NCI-H128 (cell line): ENCODE results near the gene SMCO2.

Experiments used
- DNase-seq: peaks from one replicate; lab custom pipeline; 2025; ENCODE audit not compliant: unreplicated experiment; lab: John Stamatoyannopoulos, UW

Gene SMCO2

DNA sequence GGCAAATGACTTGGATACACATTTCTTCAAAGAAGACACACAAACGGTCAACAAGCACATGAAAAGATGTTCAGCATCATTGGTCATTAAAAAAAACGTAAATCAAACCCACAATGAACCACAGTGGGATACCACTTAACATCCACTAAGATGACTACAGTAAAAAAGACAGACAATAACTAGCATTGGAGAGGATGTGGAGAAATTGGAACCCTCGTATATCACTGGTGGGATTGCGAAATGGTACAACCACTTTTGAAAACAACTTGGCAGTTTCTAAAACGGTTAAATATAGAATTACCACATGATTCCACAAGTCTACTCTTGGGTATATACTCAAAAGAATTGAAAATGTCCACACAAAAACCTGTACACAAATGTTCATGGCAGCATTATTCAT lies 52.2 kb downstream of the SMCO2 start:
- no peak for DNase-seq

DNA sequence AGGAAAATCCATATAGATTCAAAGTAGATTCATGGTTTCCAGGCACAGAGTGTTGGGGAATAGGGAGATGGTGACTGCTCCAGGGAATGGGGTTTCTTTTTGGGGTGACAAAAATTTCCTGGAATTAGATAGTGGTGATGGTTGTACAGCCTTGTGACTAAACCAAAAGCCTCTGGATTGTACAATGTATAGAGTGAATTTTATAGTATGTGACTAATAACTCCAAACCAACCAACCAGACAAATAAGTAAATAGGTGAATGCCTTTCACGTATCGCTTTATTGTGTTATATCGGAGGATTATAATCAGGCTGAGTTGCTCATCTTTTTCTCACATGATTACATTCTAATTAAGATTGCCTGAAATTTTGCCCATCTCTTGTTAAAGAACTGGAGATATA lies 52.8 kb downstream of the SMCO2 start:
- DNase-seq: no peak

DNA sequence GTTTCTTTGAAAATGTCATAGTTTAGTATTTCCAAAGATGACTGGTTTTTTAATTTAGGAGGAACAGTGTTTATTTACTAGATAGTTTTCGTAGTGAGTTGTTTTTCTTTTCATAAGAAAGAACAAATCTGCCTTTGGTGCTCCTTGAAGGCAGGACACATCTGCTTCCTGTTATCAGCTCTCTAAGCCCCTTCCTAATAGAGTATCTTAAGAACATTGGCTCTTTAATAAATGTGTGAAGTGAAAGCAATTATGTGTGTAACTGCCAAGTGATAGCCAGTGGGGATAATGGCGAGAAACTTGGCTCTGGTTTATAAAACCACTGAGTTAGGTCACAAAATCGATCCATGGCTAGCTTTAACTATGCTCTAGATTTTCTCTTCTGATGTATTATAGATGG lies 54.0 kb downstream of the SMCO2 start:
- no peak for DNase-seq

DNA sequence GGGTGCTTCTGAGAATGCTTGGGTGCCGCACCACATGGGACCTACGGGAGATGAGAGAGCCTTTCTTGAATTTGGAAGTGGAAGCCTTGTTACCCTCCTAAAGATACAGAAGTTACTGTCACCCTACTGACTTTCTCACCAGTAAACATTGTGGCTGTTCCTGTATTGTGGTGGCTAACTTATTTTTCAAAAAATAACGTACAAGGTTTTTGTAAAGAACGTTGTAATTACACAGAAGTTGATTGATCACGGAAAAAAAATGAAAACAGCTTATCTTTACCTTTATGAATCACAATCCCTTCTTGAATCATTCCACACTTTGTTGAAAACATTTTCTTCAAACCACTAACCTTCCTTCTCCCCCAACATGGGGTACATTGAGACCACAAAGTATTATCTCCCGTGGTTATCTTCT lies 55.5 kb downstream of the SMCO2 start:
- no peak for DNase-seq

DNA sequence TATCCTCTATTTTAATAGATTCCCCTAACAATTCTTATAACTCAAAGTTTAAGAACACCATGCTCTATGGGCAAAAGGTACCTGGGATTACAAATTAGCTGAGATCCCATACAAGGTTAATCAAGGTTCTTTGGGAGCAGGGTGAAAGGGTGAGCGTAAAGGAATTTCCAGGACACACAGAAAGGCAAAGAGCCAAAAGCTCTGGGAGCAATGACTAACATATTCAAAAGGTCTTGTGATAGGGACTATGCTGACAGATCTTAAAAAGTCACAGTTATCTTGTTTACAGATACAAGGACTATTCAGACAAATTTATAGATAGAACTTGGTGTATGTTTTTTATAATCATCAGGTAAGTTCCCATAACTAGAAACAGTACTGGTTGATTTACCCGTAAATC lies 58.0 kb downstream of the SMCO2 start:
- no peak for DNase-seq

DNA sequence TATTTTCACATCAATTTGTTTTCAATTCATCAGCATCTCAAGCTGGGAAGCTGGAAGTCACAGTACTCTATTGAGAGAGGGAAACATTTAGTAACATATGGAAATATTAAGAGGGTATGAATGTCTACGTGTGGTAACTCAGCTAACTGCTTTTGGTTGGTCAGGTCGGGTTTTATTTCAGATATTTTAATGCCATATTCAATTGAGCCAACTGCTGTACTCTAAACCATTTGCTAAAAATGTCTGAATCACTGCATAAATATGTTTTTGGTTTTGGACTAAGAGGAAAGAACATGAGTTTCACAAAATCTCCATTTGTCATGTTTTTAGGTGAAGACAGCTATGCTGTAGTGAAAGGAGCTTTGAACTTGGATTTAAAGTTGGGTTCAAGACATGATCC lies 58.6 kb downstream of the SMCO2 start:
- no peak for DNase-seq

DNA sequence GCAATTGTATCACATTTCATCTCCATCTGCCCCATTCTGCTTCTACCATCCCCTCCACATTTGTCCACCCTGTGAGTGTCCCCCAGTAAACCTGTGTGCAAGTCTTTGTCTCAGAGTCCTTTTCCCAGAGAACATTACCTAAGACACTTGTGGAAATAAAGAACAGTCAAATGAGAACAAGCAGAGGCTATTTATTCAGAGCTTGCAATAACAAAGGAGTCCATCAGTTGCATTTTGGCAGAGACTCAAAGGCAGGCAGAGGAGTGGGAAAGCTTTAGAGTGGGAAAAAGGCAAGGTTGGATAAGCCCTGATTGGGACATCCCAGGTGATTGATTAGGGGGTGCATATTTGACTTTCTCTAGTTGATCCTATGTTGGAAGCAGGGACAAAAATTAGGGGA lies 59.2 kb downstream of the SMCO2 start:
- no peak for DNase-seq

DNA sequence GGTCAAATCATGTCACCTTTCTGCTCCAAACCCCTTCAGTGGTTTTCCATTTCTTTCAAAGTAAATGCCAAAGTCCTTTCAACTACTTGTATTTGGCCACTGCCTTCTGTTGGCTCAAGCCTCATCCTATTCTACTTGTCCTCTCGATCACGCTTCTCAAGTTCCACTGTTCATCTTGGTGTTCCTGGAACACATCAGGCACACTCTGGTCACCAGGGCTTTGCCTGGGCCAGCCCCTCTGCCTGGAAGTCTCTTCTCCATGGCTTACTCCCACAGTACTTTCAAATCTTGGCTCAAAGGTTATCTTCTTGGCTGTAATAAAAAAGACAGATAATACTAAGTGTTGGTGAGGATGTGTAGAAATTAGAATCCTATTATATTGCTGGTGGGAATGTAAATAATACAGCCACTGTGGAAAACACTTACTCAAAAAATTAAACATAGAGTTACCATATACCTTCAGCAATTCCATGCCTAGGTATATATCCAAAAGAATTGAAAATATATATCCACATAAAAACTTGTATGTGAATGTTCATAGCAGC lies 60.2 kb downstream of the SMCO2 start:
- no peak for DNase-seq

DNA sequence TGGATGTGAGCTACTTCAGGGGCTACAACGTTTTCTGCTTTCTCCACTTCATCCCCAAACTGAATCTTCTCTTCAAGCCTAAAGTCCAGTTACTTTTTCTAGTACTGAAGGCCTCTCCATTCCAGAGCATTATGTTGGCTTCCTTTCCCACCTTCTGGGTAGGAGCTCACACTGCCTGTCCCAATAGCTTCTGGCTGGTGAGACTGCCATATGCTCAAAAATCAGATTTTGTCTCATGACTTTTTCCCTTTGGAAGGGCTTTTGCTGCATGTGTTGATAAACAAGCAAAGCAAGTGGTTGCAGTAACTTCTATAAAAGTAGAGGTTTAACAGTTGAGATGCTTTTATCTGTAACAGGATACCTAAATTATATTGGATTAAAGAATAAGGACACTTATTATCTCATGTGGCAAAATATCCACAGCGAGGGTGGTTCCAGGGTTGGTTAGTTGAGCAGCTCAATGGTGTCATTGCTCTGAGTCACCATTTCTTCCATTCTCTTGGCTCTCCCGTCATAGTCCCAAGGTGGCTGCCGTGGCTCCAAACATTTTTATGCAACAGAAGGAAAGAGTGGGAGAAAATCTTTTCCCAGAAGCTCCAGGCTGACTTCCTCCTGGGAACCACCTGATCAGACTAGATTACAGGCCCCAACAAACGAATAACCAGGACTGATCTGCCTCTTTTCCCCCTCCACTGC lies 62.3 kb downstream of the SMCO2 start:
- DNase-seq: no peak

DNA sequence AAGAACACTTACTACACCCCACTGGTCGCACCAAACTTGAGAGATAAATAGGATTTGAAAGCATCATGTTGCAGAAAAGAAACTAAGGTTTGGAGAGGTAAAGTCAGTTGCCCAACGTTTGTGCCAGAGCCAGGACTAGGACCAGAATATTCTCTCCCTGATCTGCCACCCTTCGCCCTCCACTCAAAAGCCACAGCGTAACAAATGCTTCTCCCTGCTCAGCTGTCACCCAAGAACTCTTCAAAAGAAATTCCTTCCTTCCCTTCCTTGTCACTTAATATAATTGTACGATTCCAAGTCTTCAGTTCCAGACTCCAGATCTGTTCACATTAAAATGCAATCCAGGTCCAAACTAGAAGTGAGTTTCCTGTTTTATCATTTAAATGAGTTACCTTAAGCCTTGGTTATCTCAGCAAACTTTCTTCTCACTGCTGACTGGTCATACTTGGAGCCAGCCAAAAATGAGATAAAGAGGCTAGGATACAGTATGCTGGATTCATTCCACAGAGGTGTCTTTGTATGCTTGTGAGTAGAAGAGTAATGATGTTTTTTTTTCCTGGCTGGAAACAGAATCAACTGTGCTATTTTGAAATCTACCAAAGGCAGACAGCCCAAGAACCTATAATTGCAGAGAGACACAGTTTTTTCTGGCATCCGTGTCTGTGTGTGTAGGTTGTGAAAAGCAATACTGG lies 64.6 kb downstream of the SMCO2 start:
- no peak for DNase-seq

DNA sequence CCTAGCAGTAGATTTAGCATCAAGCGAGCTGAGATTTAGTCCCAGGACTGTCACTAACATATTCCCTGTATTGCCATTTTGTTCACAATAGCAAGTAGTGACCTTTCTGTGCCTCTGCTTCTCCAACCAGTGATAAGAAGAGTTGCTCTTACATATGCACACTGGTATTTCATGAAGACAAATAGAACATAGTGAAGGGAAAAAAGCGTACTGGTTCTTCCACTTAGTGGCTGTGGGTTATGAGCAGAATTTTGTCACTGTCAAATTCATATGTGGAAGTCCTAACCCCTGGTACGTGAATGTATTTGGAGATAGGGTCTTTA lies 65.1 kb downstream of the SMCO2 start:
- no peak for DNase-seq

DNA sequence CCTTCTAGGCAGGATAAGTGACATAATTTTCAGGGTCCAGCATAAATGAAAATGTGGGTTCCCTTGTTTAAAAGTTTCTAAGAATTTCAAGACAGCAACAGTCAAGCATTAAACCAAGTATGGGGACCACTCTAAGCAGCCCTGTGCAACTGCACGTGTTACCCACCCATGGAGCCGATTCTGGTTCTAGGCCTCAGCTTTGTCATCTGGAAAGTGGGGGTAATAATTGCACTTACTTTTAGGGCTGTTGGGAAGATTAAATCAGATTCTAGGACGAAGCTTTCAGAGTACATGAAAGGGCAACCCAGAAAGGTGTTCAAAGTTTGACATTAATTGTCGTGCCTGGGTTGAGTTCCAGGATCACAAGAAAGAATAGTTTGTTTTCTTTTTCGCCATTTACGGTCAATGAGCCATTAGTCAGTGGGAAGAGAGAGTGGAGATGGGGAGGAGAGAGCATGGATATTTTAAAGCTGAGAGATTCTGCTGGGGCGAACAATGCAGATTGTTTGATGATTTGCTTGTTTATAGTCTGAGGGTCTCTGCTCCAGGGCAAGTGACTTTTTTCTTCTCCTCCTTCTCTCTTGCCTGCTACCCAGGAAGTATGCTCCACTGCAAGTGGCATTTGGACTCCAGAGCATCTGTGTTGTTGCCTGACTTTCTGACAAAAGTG lies 66.8 kb downstream of the SMCO2 start:
- DNase-seq: no peak

DNA sequence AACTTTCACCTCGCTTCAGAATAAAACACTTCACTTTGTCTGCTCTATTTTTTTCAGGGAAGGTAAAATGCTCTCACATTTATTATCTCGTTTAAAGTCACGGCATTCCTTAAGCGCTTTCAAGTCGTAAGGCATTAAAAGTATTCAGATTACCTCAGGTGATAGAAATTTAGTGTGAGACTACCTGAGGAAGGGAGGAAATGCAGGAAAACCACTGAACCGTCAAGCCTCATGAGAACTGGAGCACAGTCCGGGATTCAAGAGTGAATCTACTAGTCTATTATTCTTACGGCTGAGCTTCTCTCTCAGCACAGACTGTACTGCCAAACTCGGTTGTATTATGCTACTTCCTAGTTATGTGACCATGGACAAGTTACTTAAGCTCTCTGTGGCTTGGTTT lies 69.1 kb downstream of the SMCO2 start:
- no peak for DNase-seq

DNA sequence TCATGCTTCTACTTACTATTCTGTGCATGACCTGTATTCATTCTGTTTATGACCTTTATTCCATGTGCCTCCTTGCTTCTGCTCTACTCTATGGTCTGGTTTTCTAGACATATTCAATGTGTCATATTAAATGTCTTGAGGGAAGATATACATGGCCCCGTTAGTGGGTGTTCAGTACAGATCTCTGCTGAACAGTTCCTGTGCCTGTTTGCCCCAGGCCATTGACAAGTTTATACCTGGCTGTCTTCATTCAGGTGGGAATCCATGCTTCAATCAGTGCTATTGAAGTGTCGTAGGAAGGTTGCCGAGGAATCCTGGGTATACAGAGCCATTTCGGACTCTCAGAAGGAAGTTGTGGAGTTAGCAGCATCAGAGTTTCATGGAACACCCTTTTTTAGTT lies 70.1 kb downstream of the SMCO2 start:
- no peak for DNase-seq

DNA sequence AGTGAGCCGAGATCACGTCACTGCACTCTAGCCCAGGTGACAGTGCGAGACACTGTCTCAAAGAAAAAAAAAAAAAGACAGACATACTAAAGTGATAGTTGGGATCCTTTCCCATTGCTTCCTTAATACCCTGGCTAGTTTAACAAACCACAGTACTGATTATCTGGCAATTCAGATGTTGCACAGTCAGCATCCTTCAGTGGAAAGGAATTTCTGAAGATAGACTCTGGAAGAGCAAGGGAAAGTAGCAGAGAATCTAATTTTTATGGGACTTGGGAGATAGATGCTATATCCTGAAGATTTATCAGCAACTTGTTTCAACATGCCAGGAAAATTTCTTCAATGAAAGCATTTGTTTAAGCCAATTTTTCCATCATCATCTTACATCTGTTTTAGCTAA lies 71.0 kb downstream of the SMCO2 start:
- DNase-seq: no peak

DNA sequence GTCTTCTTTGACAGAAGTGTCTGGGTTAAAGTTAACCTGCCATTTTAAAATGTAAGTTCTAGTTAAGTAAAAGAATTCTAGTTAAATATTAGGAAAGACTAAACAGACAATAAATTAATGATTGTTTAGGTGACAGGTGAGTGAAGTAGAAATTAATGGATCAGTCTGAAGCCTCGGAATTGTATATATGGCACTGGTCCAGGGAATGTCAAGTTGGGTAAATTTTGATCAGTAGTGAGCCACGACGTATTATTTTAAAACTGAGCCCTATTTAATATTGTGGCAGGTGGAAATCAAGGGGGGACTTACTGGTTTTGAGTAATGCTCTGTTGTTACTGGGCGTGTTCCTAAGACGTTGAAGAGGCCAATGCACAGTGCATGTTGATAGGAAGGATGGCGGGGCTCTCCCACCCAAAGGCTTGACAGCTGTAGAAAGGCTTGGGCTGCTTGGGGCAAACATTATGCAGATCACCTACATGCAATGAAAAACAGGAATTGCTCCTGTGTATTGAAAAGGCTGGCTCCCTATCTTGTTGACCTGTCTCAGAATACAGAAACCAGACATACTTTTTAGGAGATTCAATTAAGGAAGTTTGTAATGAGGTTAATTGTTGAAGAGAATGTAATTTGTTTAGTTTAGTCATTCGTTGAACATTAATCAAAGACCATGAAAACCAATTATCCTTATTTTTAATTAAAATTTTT lies 71.6 kb downstream of the SMCO2 start:
- no peak for DNase-seq

DNA sequence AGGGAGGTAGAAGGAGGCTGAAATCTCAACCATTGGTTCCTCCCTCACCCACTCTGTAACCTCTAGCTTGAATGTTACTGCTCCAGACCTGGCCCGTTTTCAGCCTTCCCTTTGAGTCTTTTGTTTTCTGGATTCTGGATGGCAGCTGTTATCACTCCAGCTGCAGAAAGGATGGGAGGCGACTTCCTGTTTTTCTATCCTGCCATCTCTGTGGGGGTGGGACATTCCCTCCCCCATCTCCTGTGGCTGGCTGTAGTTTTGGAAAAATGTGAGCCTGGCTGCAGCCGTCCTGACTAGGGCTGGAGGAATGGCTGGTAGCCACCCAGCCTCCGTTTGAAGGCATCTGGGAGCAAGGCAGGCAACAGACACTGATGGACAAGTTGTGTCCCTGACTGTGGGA lies 74.5 kb downstream of the SMCO2 start:
- DNase-seq: no peak

DNA sequence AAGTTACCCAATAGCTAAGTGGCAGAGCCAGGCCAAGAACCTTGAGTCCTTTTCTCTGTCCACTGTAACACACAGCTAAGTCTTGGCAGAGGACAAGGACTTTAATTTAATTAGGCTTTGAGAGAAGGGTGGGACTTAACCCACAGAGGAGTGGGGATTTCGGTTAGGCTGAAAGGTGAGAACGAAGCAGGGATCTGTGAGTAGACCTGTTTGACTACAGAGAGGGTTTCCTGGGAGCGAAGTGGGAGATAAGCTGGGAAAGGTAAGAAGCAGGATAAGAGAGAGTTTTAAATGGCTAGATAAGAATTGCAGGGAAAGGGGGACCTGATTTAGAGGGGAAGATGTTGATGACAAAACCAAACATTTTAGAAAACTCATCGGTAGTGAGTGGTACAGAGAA lies 75.4 kb downstream of the SMCO2 start:
- no peak for DNase-seq

DNA sequence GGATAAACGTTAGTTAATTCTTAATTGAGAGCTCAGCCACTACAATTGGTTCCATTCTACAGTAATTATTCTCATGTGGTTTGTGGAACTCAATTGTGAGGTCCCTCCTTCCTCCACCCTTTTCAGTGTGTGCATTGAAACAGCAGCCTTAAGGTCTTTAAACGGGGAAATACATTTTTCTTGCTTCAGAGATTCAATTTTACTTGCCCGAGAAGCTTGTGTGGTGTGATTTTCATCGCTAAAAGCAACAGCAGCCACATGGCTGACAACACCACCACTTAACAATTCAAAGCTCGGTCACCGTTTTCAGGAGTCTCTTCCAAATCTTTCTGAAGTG lies 76.7 kb downstream of the SMCO2 start:
- peak; percentile 11 for DNase-seq

DNA sequence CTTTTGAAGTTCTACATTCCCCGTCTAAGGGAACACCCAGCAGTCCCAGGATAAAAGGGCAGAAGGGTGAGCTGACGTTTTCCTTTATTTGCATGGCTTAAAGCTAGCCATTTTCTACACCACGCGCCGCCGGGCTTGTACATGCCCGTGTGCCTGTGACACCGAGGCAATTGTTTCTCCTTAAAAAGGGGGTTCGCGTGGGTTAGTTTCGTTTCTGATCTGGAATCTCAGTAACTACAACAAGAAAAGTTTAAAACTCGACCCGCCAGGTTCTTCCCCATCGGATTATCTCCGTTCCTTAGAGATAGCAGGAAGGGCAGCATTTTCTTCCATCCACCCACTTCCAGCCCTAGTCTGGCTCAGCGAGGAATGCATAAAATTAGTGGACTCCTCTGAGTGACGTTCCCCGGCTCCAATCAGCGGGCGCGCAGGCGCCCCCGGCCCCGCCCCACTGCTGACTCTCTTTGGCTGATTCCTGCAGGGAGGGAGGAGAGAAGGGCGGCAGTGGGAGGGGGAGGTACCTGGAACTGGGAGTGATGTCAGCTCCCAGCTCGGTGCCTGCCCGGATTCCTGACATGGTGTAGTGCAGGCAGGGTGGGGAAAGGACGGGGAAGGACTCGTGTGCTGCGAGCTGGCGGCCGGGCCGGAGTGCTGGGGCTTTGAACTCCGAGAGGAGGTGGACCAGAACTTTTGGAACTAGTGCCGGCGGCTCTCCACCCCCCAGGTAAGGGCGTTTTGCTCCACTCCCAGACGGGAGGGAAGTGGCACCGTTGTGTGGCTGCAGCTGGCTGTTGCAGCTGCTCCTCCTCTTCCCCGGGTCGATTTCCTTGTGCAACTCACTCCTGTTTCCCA lies 77.3 kb downstream of the SMCO2 start, which contains the start of gene PPFIBP1:
TSS of gene PPFIBP1 (plus strand) at position 565 of the 852 bp plus-strand sequence. CDS start 109,191 bp downstream, outside the sequence.
- DNase-seq: peak; percentile 96

DNA sequence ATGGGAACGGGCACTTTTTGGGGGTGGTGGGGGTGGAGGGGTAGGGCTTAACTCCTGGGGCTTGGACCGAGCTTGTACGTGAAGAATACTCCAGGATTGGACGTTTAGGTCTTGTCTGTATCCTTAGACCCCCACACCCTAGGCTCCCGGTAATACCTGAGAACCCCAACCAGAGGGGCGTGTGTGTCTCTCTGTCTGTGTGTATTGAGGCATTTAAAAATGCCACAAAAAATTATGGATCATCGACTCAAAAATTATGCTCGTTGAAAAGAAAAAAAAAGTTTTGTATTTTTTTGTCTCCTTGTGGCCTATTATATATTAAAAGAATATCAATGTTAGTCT lies 77.9 kb downstream of the SMCO2 start:
- no peak for DNase-seq
